ENCODE data around the gene ABTB2. TPM values are rescaled to one million over a fixed set of nuclear protein-coding genes. Genes with fewer than 3 reads are reported as not detected.
A peak's percentile ranks its signal among the peaks of the same experiment; 100 is the strongest.

ABTB2 gene
- total RNA-seq, 4 donors from 2014 or later: 5.0 to 44.1 (median 33.0) TPM

- DNase-seq: no peak
- H3K27me3 ChIP-seq: no peaks in the 10 kb centered on the region
- H3K27ac ChIP-seq: no peak overlapping the region
- H3K36me3 ChIP-seq: no peaks in the 10 kb centered on the region
- TF ChIP-seq POLR2A (IDR thresholded peaks at IDR 0.05) (no peak), CTCF (IDR thresholded peaks at IDR 0.05) (peak in 2 of 6 experiments; percentile 5 to 13)
- no peak overlapping the region for H3K4me3 ChIP-seq
- H3K4me1 ChIP-seq: peaks cover 0 to 9% (median 0%) of the 10 kb centered on the region in 4 donors
- H3K9me3 ChIP-seq: no peaks in the 10 kb centered on the region
Measured at GRCh38 chr11:34278693-34279297, 79.0 kb downstream of the ABTB2 start.

- Histone ChIP-seq H3K36me3 (no peaks in the 10 kb centered on the region), H3K27me3 (no peaks in the 10 kb centered on the region), H3K27ac (no peak overlapping the region), H3K4me3 (no peak overlapping the region), H3K4me1 (peaks cover 0 to 9% (median 0%) of the 10 kb centered on the region in 4 donors), H3K9me3 (no peaks in the 10 kb centered on the region)
- no peak for DNase-seq
- TF ChIP-seq CTCF (IDR thresholded peaks at IDR 0.05): no peak
- no peak for TF ChIP-seq POLR2A (IDR thresholded peaks at IDR 0.05)
Measured at GRCh38 chr11:34278175-34278574, 79.6 kb downstream of the ABTB2 start.

GRCh38 chr11:34277171-34277570 lies 80.6 kb downstream of the ABTB2 start:
- TF ChIP-seq CTCF (IDR thresholded peaks at IDR 0.05) (no peak), POLR2A (IDR thresholded peaks at IDR 0.05) (no peak)
- H3K4me1 ChIP-seq: peaks cover 0 to 9% (median 0%) of the 10 kb centered on the region in 4 donors
- no peaks in the 10 kb centered on the region for H3K9me3 ChIP-seq
- H3K4me3 ChIP-seq: no peak overlapping the region
- no peak for DNase-seq
- no peak overlapping the region for H3K27ac ChIP-seq
- no peaks in the 10 kb centered on the region for H3K27me3 ChIP-seq
- H3K36me3 ChIP-seq: no peaks in the 10 kb centered on the region

GRCh38 chr11:34276352-34276864 lies 81.4 kb downstream of the ABTB2 start:
- Histone ChIP-seq H3K4me1 (peaks cover 0 to 9% (median 0%) of the 10 kb centered on the region in 4 donors), H3K4me3 (no peak overlapping the region), H3K36me3 (no peaks in the 10 kb centered on the region), H3K27me3 (no peaks in the 10 kb centered on the region), H3K9me3 (no peaks in the 10 kb centered on the region), H3K27ac (no peak overlapping the region)
- no peak for DNase-seq
- TF ChIP-seq POLR2A (IDR thresholded peaks at IDR 0.05) (no peak), CTCF (IDR thresholded peaks at IDR 0.05) (no peak)

- no peak for DNase-seq
- TF ChIP-seq POLR2A (IDR thresholded peaks at IDR 0.05) (no peak), CTCF (IDR thresholded peaks at IDR 0.05) (no peak)
- Histone ChIP-seq H3K9me3 (no peaks in the 10 kb centered on the region), H3K27me3 (no peaks in the 10 kb centered on the region), H3K27ac (peak overlapping the region in 2 of 4 donors; percentile 63 to 73), H3K4me3 (no peak overlapping the region), H3K36me3 (no peaks in the 10 kb centered on the region), H3K4me1 (peaks cover 0 to 9% (median 0%) of the 10 kb centered on the region in 4 donors)
Measured at GRCh38 chr11:34275486-34275885, 82.3 kb downstream of the ABTB2 start.

Data from Peyer's patch (tissue), 4 donors.